ENCODE results near the gene GGT1. TPM values are rescaled to one million over a fixed set of nuclear protein-coding genes. Genes with fewer than 3 reads are reported as not detected.
"Not testable (repeated sequence)": the region's sequence is repeated elsewhere in the genome, so short reads cannot be mapped to it uniquely, and the experiment has no call there.

Gene GGT1
- total RNA-seq, 1 donor from 2014 or later, result 1.1 TPM

GRCh38 chr22:24584166-24584790, 18.7 kb upstream of the GGT1 start:
- DNase-seq, result no peak

GRCh38 chr22:24584871-24585411, 18.1 kb upstream of the GGT1 start:
- no peak for DNase-seq

- no peak for DNase-seq
Observed at GRCh38 chr22:24585461-24585860, 17.5 kb upstream of the GGT1 start.

GRCh38 chr22:24585927-24586546, 17.0 kb upstream of the GGT1 start:
- DNase-seq, result no peak

- no peak for DNase-seq
Observed at GRCh38 chr22:24587251-24587650, 15.7 kb upstream of the GGT1 start.

- DNase-seq, result no peak
Observed at GRCh38 chr22:24587948-24588347, 15.0 kb upstream of the GGT1 start.

- DNase-seq, result peak; percentile 30
Observed at GRCh38 chr22:24588381-24588756, 14.6 kb upstream of the GGT1 start.

- no peak for DNase-seq
Observed at GRCh38 chr22:24588757-24589481, 14.1 kb upstream of the GGT1 start.

- no peak for DNase-seq
Observed at GRCh38 chr22:24589518-24590030, 13.4 kb upstream of the GGT1 start.

GRCh38 chr22:24590596-24591173, 12.3 kb upstream of the GGT1 start:
- DNase-seq, result no peak

GRCh38 chr22:24591286-24591830, 11.6 kb upstream of the GGT1 start:
- no peak for DNase-seq

- DNase-seq, result peak; percentile 31
Observed at GRCh38 chr22:24592058-24592850, 10.7 kb upstream of the GGT1 start.

- DNase-seq, result peak; percentile 91
Observed at GRCh38 chr22:24592851-24593558, 10.0 kb upstream of the GGT1 start, which contains the start of gene LRRC75B. Gene LRRC75B, minus strand, starts transcription at chr22:24593073. Its CDS starts 34 bp downstream, at chr22:24593039.

- DNase-seq, result not testable (repeated sequence)
Observed at GRCh38 chr22:24593559-24593835, 9.5 kb upstream of the GGT1 start.

- no peak for DNase-seq
Observed at GRCh38 chr22:24593836-24594568, 9.0 kb upstream of the GGT1 start.

GRCh38 chr22:24594569-24595120, 8.3 kb upstream of the GGT1 start:
- no peak for DNase-seq

- DNase-seq, result no peak
Observed at GRCh38 chr22:24595228-24595627, 7.8 kb upstream of the GGT1 start.

- no peak for DNase-seq
Observed at GRCh38 chr22:24595863-24596262, 7.1 kb upstream of the GGT1 start.

- DNase-seq, result not testable (repeated sequence)
Observed at GRCh38 chr22:24597076-24597475, 5.9 kb upstream of the GGT1 start.

GRCh38 chr22:24599514-24599913, 3.5 kb upstream of the GGT1 start:
- no peak for DNase-seq
